Right lobe of liver (tissue), 4 donors: ENCODE measurements around the gene FOXQ1.

ENCODE experiments used
- POLR2A ChIP-seq: fragments of 450-650 bp; IDR thresholded peaks from one replicate; pipeline ENCODE4 v1.6.1; 2017; ENCODE audit warnings: antibody characterized with exemption, mild to moderate bottlenecking
- TF ChIP-seq, protein P1 (sequence below), 4 donors: fragments of 200-600 bp in 3 of 4; fragments of 450-650 bp in 1 of 4; IDR thresholded peaks; one replicate each; pipeline versions ENCODE4 v1.5.1 to v1.8.0; 2016 to 2022; ENCODE audit warnings: antibody characterized with exemption in 4 of 4, mild to moderate bottlenecking in 2 of 4
- donor health status: DM: no; HTN: no; CAD: no.
- donor health status: DM: no; HTN: no; CAD: no.
- donor health status: DM: no; HTN: yes; CAD: no.

DNA sequence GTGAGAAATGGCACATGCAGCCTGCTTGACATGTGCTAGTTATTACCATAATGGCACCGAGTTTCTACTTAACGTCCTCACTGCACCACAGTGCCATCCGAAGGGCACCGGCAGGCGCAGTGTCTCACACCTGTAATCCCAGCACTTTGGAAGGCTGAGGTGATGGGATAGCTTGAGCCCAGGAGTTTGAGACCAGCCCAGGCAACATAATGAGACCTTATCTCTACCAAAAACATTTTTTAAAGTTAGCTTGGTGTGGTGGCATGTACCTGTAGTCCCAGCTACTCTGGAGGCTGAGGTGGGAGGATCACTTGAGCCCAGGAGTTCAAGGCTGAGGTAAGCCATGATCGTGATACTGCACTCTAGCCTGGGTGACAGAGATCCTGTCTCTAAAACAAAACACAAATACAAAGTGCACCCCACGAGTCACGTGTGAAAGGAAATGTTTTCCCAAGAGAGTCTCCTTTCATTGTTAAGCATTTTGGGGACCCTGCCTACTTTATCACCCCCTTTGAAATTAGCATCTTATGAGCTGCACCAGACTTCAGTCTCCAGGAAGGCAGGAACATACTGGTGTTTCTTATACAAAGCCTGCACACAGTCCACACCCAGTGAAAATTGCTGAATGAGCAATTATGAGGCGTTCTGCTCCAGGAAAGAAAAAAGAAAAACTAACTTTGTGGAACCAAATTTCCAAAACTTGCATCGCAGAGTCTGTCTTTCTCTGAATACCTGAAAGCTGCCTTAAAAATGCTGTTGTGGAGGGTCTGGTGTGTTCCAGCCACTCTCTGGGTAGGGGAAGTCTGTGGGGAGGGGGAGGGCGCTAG, 47.1 kb upstream of the FOXQ1 start:
- TF ChIP-seq, protein P1, sequence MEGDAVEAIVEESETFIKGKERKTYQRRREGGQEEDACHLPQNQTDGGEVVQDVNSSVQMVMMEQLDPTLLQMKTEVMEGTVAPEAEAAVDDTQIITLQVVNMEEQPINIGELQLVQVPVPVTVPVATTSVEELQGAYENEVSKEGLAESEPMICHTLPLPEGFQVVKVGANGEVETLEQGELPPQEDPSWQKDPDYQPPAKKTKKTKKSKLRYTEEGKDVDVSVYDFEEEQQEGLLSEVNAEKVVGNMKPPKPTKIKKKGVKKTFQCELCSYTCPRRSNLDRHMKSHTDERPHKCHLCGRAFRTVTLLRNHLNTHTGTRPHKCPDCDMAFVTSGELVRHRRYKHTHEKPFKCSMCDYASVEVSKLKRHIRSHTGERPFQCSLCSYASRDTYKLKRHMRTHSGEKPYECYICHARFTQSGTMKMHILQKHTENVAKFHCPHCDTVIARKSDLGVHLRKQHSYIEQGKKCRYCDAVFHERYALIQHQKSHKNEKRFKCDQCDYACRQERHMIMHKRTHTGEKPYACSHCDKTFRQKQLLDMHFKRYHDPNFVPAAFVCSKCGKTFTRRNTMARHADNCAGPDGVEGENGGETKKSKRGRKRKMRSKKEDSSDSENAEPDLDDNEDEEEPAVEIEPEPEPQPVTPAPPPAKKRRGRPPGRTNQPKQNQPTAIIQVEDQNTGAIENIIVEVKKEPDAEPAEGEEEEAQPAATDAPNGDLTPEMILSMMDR (IDR thresholded peaks at IDR 0.05) = no peak
- no peak for TF ChIP-seq POLR2A
